ENCODE results near the gene BCAR1.
"Not testable (repeated sequence)": the region's sequence is repeated elsewhere in the genome, so short reads cannot be mapped to it uniquely, and the experiment has no call there.

The BCAR1 gene

DNA sequence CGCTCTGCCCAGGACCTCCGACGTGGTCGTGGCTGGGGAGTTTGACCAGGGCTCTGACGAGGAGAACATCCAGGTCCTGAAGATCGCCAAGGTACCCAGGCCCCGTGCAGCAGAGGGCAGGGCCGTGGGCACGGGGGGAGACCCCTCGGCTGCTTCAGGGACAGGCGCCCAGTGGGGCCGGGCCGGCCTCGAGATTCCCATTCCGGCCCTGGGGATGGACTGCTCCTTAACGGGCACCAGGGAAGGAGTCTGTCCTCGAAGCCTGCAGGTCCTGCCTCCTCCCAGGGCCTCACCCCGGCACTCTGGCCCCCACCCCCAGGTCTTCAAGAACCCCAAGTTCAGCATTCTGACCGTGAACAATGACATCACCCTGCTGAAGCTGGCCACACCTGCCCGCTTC lies 28.3 kb downstream of the BCAR1 start:
- not testable (repeated sequence) for DNase-seq

DNA sequence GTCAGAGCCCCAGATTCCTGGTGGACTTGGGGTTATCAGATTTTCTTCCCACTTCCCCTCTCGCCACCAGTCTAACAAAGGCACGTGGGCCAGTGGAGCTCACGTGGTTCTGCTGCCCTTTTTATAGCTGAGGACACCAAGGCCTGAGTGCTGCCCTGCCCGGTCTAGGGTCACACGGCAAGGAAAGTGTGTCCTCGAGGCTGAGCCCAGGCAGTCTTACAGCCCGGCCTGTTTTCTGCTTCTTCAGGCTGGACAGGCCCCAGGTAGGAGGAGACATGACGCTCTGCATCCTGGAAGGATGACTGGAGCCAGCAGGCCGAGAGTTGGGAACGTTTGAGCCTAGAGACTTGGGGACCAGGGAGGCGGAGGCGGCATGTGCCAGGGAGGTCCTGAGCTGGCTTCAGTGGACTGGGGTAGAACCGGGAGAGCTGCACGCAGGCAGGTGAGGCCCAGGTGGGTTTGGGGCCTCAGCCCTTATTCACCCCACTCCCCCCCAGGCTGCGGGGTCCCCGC lies 29.1 kb downstream of the BCAR1 start:
- no peak for DNase-seq

DNA sequence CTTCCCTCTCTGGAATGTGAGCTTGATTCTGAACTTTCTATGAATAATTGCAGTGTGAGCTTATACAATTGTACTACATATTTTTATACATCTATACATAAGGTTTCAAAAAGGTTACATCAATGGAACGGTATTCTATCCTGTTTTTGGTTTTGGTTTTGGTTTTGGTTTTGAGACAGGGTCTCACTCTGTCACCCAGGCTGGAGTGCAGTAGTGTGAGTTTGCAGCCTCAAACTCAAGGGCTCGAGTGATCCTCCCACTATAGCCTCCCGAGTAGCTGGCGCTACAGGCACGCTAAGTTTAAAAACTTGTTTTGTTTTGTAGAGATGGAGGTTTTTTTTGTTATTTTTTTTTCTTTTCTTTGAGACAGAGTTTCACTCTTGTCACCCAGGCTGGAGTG lies 31.6 kb downstream of the BCAR1 start:
- no peak for DNase-seq

DNA sequence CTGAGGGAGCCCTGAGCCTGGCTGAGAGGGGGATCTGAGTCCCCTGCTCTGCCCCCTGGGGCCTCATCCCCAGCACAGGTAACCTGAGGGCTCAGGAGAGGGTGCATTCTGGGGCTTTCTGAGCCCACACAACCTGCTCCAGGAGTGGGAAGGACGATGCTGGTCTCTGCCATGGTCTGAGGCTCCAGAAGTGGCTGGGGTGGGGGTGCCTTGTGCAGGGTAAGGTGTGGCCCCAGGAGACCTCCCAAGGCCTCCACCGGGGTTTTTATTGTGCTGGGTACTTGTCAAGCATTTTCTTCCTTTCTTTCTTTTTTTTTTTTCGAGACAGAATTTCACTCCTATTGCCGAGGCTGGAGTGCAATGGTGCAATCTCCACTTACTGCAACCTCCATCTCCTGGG lies 32.3 kb downstream of the BCAR1 start:
- no peak for DNase-seq

DNA sequence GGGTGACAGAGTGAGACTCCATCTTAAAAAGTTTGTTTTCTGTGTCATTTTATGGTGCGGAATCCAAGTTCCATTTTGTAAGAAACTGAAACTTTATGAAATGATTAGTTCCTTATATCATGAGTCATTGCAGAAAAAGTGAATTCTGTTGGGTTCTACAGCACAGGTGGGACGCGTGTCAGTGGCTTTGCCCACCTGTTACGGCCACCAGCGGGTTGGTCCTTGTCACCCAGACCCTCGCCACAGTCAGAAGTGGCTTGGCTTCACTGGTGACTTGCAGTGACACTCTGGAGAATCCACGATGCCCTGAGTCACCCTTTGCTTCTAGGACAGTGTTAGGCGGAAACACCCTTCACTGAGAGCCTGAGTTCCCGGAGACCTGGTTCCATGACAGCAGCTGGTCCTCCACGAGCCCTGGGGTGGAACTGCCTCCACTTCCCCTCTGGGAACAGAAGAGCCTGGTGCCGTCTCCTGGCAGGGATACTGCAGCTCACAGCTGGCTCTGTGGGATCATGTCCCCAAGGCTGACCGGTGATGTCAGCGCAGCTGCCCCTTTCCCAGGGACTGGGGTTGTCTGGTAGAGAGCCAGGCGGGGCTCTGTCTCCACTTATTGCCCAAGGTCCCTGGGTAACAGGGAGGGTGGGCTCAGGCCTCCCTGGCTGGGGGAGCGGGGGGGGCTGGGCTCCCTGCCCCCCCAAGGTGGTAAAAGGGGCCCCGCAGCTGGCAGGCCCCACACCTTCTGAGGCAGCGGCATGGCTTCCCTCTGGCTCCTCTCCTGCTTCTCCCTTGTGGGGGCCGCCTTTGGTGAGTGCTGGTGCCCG lies 33.0 kb downstream of the BCAR1 start, which contains the start of gene CTRB1:
CTRB1 (plus strand) TSS at position 733 of the 821 bp plus-strand sequence; CDS start at position 753, 20 bp downstream.
- DNase-seq: no peak

DNA sequence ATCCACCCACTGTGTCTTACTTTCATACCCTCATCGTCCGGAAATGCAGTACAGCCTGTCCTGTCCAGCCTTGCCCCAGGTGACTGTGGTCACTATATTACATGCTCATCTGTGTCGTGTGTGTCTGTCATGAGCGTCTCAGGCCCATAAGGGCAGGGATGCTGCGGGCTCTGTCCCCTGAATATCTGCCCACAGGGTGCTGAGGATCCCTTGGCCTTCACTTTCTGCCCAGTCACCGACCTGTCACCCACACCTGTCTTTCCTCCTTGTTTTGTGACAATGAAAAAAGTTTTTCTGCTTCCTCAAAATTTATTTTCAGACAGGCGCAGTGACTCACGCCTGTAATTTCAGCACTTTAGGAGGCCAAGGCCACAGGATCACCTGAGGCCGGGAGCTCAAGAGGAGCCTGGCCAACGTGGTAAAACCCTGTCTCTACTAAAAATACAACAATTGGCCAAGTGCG lies 34.0 kb downstream of the BCAR1 start:
- no peak for DNase-seq

DNA sequence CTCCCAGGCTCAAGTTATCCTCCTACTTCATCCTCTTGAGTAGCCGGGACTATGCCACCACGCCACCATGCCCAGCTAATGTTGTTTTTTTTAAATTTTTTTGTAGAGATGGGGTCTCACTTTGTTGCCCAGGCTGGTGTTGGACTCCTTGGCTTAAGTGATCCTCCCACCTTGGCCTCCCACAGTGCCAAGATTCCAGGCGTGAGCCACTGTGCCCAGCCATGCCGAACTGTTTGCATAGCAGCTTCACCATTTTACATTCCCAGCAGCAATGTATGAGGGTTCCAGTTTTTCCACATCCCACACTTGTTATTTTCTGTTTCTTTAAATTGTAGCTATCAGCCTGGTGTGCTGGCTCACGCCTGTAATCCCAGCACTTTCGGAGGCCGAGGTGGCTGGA lies 34.8 kb downstream of the BCAR1 start:
- no peak for DNase-seq

DNA sequence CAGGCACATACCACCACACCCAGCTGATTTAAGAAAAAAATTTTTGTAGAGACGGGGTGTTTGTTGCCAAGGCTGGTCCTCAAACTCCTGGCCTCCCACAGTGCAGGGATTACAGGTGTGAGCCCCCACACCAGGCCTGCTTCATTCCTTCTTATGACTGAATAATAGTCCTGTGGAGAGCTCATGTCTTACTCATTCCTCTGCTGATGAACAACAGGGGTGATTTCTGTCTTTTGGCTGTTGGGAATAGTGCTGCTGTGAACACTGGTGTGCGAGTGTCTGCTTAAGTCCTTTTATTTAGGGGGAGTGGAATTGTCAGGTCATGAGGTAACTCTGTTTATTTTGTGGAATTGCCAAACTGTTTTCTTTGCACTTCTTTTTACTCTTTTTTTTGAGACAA lies 35.3 kb downstream of the BCAR1 start:
- no peak for DNase-seq

DNA sequence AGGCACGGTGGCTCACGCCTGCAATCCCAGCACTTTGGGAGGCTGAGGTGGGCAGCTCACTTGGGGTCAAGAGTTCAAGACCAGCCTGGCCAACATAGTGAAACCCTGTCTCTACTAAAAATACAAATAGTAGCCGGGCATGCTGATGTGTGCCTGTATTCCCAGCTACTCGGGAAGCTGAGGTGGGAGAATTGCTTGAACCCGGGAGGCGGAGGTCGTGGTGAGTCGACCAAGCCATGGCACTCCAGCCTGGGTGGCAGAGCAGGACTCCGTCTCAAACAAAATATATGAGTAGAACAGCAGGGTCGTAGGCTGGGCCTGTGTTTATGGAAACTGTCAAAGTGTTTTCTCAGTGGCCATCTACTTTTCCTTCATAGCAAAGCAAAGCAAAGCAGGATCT lies 40.1 kb downstream of the BCAR1 start:
- DNase-seq: not testable (repeated sequence)

DNA sequence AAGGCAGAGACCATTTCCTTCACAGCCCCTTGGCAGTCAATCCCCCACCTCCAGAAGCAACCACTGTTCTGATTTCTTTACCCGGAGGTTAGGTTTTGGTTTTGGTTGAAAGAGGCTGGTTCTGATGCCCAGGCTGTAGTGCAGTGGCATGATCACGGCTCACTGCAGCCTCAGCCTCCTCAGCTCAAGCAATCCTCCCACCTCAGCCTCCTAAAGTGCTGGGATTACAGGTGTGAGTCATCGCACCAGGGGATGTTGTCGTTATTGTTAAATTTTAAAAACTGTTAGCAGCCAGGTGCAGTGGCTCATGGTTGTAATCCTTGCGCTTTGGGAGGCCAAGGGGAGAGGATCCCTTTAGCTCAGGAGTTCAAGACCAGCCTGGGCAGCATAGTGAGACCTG lies 41.5 kb downstream of the BCAR1 start:
- no peak for DNase-seq

DNA sequence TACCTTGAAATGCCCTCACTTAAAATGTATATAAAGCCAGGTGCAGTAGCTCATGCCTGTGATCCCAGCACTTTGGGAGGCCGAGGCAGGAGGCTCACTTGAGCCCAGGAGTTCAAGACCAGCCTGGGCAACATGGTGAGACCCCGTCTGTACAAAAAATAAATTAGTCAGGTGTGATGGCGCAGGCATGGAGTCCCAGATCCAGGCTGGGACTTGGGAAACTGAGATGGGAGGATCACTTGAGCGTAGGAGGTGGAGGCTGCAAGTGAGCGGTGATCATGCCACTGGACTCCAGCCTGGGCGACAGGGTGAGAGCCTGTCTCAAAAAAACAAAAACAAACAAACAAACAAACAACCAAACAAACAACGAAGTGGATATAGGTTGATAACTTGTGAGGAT lies 41.9 kb downstream of the BCAR1 start:
- not testable (repeated sequence) for DNase-seq

DNA sequence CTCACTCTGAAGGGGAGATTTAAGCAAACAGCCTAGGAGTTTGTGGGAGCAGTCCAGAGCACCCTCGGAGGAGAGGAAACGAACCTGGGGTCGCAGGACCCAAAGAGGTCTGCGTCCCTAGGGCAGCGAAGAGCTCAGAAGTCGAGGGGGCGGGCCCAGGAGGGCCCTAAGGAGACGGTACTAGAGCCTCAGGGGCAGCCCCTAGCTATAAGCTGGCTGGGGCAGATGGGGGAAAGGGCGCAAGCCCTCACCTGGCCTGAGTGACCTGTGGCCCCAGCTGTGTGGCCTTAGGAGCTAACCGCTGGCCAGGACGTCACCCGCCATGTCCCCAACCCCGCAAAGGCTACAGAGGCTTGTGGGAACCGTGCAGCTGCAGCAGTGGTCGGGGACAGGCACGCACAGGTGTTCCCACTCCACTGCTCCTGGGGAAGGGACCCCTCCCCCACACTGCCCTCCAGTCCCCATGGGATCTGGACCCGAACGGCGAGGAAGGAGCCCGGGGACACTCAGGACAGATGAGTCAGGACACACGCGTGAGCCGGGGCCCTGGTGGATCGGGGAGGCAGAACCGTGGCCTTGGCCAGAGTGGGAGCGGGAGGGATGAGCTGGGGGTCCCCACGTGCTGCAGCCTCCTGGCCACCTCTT lies 42.4 kb downstream of the BCAR1 start:
- no peak for DNase-seq

DNA sequence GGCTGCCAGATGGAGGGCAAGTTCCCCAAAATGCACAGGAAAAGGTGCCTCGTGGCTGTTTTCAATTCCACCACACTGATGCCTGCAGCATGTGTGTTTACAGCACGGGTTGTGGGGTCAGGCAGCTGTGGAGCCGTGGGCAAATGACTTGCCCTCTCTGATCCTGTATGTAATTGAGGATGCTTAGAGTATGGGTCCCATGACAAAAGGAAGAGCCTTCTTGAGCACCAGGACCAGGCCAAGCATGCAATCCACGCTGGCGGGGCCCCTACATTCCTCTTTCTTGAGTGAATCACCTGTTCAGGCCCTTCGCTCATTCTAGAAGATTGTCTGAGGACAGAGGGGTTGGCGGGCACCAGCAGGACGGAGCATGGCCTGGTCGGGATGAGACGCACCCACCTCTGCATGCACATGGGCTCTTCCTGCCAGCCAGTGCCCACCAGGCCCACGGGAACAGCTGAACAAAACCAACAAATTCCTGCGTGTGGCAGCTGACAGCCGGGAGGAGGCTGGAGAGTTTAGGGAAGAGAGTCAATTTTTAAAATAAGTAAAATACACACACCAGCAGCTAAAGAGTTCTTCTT lies 43.1 kb downstream of the BCAR1 start:
- DNase-seq: no peak

DNA sequence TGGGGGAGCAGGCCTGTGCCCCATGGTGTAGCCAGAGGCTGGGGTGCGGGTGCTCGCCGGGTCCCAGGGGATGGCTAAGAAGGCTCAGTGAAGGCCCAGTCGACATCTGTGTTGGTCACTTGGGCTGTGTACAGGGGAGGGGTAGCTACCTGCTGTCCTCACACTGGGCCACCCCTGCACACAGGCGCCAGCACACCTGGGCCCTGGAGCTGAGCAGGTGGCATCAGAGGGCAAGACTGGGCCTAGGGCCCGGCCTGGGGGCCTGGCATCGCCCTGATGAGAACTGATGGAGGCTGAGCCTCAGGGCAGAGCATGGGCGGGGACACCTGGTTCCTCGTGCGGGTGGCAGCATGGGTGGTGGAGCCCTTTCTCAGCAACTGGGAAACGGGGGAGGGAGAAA lies 43.6 kb downstream of the BCAR1 start:
- DNase-seq: no peak

DNA sequence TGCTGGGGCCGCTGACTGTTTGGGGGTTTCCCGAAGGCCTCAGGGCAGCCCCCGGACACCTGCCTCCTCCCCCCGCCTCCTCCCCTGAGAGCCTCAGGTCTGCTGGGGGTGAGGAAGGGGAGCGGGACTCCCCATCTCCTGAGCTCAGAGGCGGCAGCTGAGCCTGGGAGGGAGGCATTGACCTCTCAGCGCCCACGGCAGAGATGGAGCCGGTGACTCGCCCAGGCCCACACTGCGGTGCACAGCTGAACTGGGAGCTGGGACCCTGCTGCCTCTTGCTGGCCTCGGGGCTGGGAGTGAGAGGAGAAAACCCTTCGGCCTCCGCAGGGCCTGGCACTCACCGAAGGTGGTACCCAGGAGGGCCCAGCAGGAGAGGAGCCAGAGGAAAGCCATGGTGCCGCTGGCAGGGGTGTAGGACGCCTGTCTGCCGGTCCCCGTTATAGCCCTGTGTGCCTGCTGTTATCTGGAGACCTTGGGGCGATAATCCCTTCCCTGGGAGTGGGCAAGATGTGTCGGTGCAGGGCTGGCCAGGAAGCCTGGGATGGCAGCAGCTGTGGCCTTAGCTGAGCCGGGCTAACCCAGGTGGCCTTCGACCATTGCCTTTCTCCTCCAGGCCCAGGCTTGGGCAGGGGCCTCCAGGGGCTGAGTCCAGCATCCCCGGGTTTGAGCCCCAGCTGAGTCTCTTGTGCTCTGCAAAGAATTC lies 44.5 kb downstream of the BCAR1 start, which contains the start of gene CTRB2:
CTRB2 (minus strand) TSS at position 413 of the 703 bp plus-strand sequence; CDS start at position 393, 20 bp downstream.
- DNase-seq: no peak

DNA sequence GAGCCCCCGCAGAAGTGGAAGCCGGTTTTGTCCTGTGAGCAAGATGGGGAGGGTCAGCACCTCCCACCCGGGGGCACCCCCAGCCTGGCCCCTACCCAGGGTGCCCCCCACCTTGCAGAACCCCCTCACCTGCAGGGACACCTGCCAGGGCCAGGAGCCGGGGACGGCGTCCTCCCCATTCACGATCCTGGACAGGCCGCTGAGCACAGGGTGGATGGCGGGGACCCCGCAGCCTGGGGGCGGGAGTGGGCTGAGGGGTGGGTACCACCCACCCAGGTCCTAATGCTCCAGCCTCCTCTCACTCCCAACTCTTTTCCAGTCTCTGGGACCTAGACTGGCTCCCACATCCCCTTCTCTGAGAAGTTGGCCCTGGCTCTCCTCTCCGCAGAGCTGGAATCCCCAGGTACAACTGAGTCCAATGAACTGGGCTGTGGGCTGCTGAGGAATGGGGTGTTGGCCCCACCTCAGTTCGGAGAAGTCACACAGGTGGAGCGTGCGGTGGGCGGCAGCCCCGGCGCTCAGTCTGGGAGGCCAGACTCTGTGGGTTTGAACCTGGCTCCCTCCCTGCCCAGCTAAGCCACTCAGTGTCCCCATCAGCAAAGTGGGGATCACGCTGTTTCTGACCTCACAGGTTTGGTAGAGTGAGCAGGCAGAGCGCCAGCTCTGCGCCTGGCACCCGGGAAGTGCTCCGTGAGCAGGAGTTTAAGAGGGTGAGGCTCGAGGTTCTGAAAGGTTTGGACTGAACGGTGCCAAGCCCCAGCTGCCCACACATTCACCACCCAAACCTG lies 45.3 kb downstream of the BCAR1 start:
- not testable (repeated sequence) for DNase-seq

DNA sequence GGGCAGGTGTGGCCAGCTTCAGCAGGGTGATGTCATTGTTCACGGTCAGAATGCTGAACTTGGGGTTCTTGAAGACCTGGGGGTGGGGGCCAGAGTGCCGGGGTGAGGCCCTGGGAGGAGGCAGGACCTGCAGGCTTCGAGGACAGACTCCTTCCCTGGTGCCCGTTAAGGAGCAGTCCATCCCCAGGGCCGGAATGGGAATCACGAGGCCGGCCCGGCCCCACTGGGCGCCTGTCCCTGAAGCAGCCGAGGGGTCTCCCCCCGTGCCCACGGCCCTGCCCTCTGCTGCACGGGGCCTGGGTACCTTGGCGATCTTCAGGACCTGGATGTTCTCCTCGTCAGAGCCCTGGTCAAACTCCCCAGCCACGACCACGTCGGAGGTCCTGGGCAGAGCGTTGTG lies 46.0 kb downstream of the BCAR1 start:
- not testable (repeated sequence) for DNase-seq

DNA sequence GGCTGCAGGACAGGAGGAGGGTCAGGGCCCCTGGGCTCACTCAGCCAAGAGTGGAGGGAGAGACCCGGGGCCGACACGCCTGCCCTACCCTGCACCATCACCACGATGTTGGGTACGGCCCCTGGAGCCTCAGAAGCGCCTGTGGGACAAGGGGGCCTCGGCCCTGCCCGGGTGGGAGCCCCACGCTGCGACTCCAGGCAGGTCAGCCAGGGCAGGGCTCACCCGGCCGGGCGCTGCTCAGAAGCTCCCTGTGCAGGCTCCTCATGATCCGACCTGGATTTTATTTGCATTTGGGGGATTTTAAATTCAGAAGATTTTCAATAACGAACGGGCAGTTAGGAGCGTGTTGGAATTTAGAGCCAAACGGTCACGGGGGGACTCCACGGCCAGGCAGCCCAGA lies 46.5 kb downstream of the BCAR1 start:
- not testable (repeated sequence) for DNase-seq

DNA sequence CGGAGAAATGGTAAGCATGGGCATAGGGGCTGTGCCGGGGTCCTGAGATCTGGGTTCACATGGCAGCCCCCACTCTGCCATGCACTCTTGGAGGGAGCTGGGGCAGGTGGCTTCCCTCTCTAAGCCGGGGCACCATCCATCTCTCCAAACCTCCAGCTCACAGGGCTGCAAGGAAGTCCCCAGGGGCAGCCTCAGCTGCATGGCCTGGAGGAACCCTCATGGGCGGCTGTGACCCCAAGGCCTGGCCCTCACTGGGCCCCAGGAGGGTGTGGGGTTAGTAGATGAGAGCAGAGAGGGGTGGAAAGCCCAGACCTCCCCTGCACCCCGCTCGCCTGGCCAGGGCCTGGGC lies 47.0 kb downstream of the BCAR1 start:
- no peak for DNase-seq

DNA sequence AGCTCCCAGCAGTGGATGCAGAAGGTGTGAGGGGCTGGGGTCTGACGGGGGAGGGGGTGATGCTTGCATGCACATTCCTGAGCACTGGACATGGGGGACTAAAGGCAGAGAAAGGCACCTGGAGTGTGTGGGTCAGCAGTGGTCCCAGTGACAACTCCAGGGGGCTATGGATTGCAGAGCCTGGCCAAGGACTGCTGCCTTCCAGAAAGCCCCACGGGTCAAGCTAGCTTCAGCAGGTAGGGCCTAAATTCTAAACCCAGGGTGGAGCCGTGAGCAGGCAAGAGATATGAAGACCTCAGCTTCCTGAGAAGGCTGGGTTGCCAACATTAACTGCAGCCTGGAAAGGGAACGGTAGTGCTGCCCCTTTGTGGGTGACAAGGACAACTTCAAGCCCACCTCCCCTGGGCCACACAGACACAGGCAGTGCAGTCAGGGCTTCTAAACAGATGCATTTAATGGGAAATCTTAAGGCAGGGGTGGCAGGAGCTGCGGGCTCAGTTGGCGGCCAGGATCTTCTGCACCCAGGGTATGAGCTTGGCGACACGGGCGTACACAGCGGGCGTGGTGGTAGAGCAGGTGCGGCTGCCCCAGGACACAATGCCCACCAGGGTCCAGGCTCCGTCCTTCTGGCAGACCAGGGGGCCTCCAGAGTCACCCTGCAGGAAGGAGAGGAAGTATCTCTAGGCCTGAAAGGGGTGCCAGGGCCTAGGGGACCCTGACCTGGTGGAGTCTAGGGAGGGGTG lies 47.6 kb downstream of the BCAR1 start:
- DNase-seq: no peak

DNA sequence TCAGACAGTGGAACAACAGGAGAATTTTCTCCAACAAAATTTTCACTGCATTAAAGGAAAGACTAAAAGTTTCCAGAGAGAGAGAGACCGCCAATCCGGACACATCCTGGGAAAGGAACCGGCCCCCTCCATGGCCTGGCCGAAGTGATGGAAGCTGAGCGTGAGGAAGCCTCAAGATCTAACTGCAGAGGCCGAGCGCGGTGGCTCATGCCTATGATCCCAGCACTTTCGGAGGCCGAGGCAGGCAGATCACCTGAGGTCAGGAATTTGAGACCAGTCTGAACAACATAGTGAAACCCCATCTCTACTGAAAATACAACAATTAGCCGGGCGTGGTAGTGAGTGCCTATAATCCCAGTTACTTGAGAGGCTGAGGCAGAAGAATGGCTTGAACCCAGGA lies 48.3 kb downstream of the BCAR1 start:
- DNase-seq: no peak
